Measurements from ENCODE around the gene NYNRIN.
"Not testable (repeated sequence)": the region's sequence is repeated elsewhere in the genome, so short reads cannot be mapped to it uniquely, and the experiment has no call there.

The NYNRIN gene

GRCh38 chr14:24442240-24443052 is 43.6 kb downstream of the NYNRIN start, which contains the start of gene SDR39U1:
SDR39U1 (minus strand) TSS chr14:24442776; CDS start chr14:24442769, 7 bp downstream.
- POLR2A ChIA-PET = interaction anchor here (0.6 to 2.5 kb wide), 4 partner anchors 11 to 134 kb away, joined by 3 to 12 read pairs (median 6); partner anchors contain the start of genes CBLN3 and KHNYN
- CTCF ChIA-PET = interaction anchor here (0.9 to 4.9 kb wide), 6 partner anchors 11 to 200 kb away, joined by 3 to 69 read pairs (median 6); partner anchors contain the start of genes ADCY4, CIDEB and TINF2
- DNase-seq (ENCODE audit: extremely low spot score) = peak; percentile 95
- no peak for TF ChIP-seq CTCF (IDR thresholded peaks at IDR 0.05; ENCODE audit: control extremely low read depth, extremely low read depth, low read depth, missing control alignments)

DNA sequence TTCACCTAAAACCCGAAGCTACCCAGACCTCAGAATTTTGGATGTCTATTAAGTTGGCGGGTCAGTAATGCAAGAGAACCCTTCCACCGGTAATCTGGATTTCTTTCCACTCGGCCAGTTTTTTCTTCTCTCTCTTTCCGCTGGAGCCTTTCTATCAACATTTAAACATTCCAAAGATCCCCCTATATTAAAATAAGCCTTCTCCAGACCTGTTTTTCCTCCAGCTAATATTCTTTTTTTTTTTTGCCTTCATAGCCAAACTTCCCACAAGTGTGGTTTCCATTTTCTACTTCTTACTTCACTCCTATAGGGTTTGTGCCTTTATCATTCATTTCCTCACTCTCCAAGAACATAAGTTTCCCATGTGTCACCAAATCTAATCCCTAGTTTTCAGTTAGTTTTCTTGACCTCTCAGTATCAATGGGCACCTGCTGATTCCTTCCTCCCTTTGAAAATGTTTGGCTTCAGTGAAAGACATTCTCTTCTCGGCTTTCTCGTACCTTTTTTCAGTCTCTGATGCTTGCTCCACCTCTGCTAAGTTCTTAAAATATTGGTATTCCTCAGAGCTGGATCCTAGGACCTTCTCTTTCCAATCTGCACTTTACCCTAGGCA is 44.4 kb downstream of the NYNRIN start:
- ChIA-PET CTCF (interaction anchor here (1.2 to 4.9 kb wide), 3 partner anchors 11 to 201 kb away, joined by 4 to 69 read pairs (median 43); partner anchors contain the start of genes ADCY4 and TINF2), POLR2A (interaction anchor here (0.6 to 0.7 kb wide), 2 partner anchors 15 to 68 kb away, joined by 4 to 5 read pairs; no protein-coding TSS in a partner anchor)
- no peak for DNase-seq (ENCODE audit: extremely low spot score)
- no peak for TF ChIP-seq CTCF (IDR thresholded peaks at IDR 0.05; ENCODE audit: control extremely low read depth, extremely low read depth, low read depth, missing control alignments)

- POLR2A ChIA-PET, CTCF ChIA-PET: not testable (repeated sequence)
Measured at GRCh38 chr14:24450828-24451227, 52.0 kb downstream of the NYNRIN start.

DNA sequence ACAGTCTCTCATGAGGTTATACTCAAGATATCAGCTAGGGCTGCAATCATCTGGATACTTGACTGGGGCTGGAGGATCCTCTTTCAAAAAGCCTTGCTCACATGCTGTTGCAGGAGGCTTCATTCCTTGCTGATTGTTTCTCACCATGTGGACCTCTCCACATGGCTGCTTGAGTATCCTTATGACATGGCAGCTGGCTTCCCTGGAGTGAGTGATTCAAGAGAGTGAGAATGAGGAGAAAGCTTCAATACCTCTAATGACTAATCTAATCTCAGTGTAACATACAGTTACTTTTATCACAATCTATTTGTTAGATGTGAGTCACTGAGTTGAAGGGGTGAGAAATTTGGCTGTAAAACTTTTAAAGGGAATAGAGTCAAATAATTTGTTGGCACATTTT is 58.2 kb downstream of the NYNRIN start:
- DNase-seq (ENCODE audit: extremely low spot score) = no peak
- ChIA-PET POLR2A (no interaction called here), CTCF (interaction anchor here (1.0 to 2.3 kb wide), 3 partner anchors 13 to 123 kb away, joined by 3 to 6 read pairs (median 3); no protein-coding TSS in a partner anchor)
- no peak for TF ChIP-seq CTCF (IDR thresholded peaks at IDR 0.05; ENCODE audit: control extremely low read depth, extremely low read depth, low read depth, missing control alignments)

More at GRCh38 chr14:24450828-24451227, 52.0 kb downstream of the NYNRIN start:
- DNase-seq (ENCODE audit: extremely low spot score) = not testable (repeated sequence)

- TF ChIP-seq CTCF (IDR thresholded peaks at IDR 0.05; ENCODE audit: control extremely low read depth, extremely low read depth, low read depth, missing control alignments) = no peak
- no peak for DNase-seq (ENCODE audit: extremely low spot score)
- ChIA-PET CTCF (interaction anchor here (1.3 to 2.3 kb wide), 2 partner anchors 125 to 221 kb away, joined by 4 to 6 read pairs; no protein-coding TSS in a partner anchor), POLR2A (interaction anchor here (0.5 kb wide), 1 partner anchor 15 kb away, joined by 5 read pairs; no protein-coding TSS in a partner anchor)
Measured at GRCh38 chr14:24458736-24459135, 59.9 kb downstream of the NYNRIN start.

GRCh38 chr14:24459331-24459730 is 60.5 kb downstream of the NYNRIN start:
- POLR2A ChIA-PET = no interaction called here

More at GRCh38 chr14:24459331-24459730, 60.5 kb downstream of the NYNRIN start:
- CTCF ChIA-PET = interaction anchor here (0.8 to 1.3 kb wide), 5 partner anchors 28 to 219 kb away, joined by 3 to 4 read pairs (median 3); partner anchors contain the start of gene CIDEB
- TF ChIP-seq CTCF (IDR thresholded peaks at IDR 0.05; ENCODE audit: control extremely low read depth, extremely low read depth, low read depth, missing control alignments) = no peak
- no peak for DNase-seq (ENCODE audit: extremely low spot score)

Data from GM10248 (cell line).